GM12878 (cell line): ENCODE results near the gene SLC23A2. TPM values are rescaled to one million over a fixed set of nuclear protein-coding genes. Genes with fewer than 3 reads are reported as not detected.

Experiments
- ATAC-seq: fragments of 200-7000 bp; cut with Tn5 transposase; 3 replicates; pipeline ENCODE4 v1.9.1; 2020; ENCODE audit warnings: mild to moderate bottlenecking, moderate library complexity
- BruUV-seq: library from RNA; stranded (reverse); fragments of 400-500 nt; replicated peaks from 2 replicates; lab custom pipeline; 2021; lab: Mats Ljungman, UMichigan
- CTCF ChIA-PET: fragments of 300-600 bp; sonication (Branson Sonifier 250); formaldehyde crosslinking; extraction: SDS; loops from one replicate; lab custom pipeline; 2021; ENCODE audit warnings: inconsistent platforms; lab: Yijun Ruan, JAX
- POLR2A ChIA-PET: fragments of 350-600 bp; formaldehyde crosslinking; extraction: SDS; loops from one replicate; lab custom pipeline; 2021; ENCODE audit warnings: inconsistent platforms; lab: Charles Lee
- RAD21 ChIA-PET: fragments of 300-600 bp; sonication (Branson Sonifier 250); formaldehyde crosslinking; loops from one replicate; lab custom pipeline; 2023; ENCODE audit warnings: antibody characterized with exemption; ENCODE audit not compliant: unreplicated experiment; lab: Charles Lee
- SMC1A ChIA-PET: fragments of 300-600 bp; sonication (Branson Sonifier 250); formaldehyde crosslinking; loops from one replicate; lab custom pipeline; 2023; ENCODE audit not compliant: unreplicated experiment, uncharacterized antibody; lab: Charles Lee
- DNase-seq: peaks from one replicate; pipeline ENCODE4 v3.0.0-alpha.2; 2011; ENCODE audit warnings: low read depth, low spot score
- FAIRE-seq: peaks from 3 replicates; lab custom pipeline; 2011; peaks lifted over from hg19 to GRCh38; lab: Jason Lieb, UNC
- H2AFZ ChIP-seq: 2 replicates; pipeline ENCODE4 v1.6.0; 2011; ENCODE audit warnings: low read depth, low read length, control low read depth; ENCODE audit not compliant: control insufficient read depth
- H3K27ac ChIP-seq: 2 replicates; pipeline ENCODE4 v1.5.1; 2011; ENCODE audit warnings: control low read depth; ENCODE audit not compliant: control insufficient read depth, insufficient read depth
- H3K27me3 ChIP-seq, 2 experiments: replicated peaks in 1 of 2; 2 replicates each; pipeline versions ENCODE4 v1.6.0 to v1.6.1; 2011; ENCODE audit warnings: low read length in 1 of 2; ENCODE audit not compliant: control insufficient read depth in 2 of 2, insufficient read depth in 2 of 2
- H3K36me3 ChIP-seq, 2 experiments: 2 replicates each; pipeline ENCODE4 v1.5.1; 2011; ENCODE audit warnings: low read length in 1 of 2; ENCODE audit not compliant: control insufficient read depth in 2 of 2, insufficient read depth in 2 of 2
- H3K4me1 ChIP-seq: 2 replicates; pipeline ENCODE4 v1.6.1; 2011; ENCODE audit warnings: mild to moderate bottlenecking, low read length, moderate library complexity, mixed read lengths; ENCODE audit not compliant: control insufficient read depth, insufficient read depth
- H3K4me2 ChIP-seq: 2 replicates; pipeline ENCODE4 v1.6.0; 2011; ENCODE audit warnings: control low read depth; ENCODE audit not compliant: control insufficient read depth, insufficient read depth
- H3K4me3 ChIP-seq: fragments of 200-600 bp; sonication (generic); 2 replicates; pipeline ENCODE4 v1.5.1; 2016
- H3K79me2 ChIP-seq: 2 replicates; pipeline ENCODE4 v1.6.0; 2011; ENCODE audit warnings: low read length; ENCODE audit not compliant: control insufficient read depth, insufficient read depth
- H3K9ac ChIP-seq: 2 replicates; pipeline ENCODE4 v1.8.0; 2011; ENCODE audit warnings: low read length, control low read depth, mixed read lengths; ENCODE audit not compliant: control insufficient read depth, insufficient read depth
- H3K9me3 ChIP-seq: replicated peaks from 3 replicates; pipeline ENCODE4 v1.5.1; 2011; ENCODE audit warnings: mild to moderate bottlenecking, low read length; ENCODE audit not compliant: control insufficient read depth, insufficient read depth
- H4K20me1 ChIP-seq: 2 replicates; pipeline ENCODE4 v1.6.0; 2011; ENCODE audit not compliant: control insufficient read depth, insufficient read depth
- BACH1 ChIP-seq: fragments of 450-650 bp; IDR thresholded peaks from 2 replicates; pipeline ENCODE4 v1.6.1; 2017; ENCODE audit warnings: mild to moderate bottlenecking, borderline replicate concordance
- NFYB ChIP-seq: IDR thresholded peaks from 2 replicates; pipeline ENCODE4 v1.6.1; 2011; ENCODE audit warnings: low read depth, mild to moderate bottlenecking, low read length, improper control_type of control experiment, moderate library complexity; ENCODE audit not compliant: insufficient read depth
- POU2F2 ChIP-seq: IDR thresholded peaks from 3 replicates; pipeline ENCODE4 v1.6.1; 2011; ENCODE audit warnings: low read depth, mild to moderate bottlenecking, low read length, borderline replicate concordance
- RELA ChIP-seq: fragments of 450-650 bp; IDR thresholded peaks from 2 replicates; pipeline ENCODE4 v1.8.0; 2014; ENCODE audit warnings: borderline replicate concordance; ENCODE audit not compliant: partially characterized antibody
- SMAD5 ChIP-seq: IDR thresholded peaks from 2 replicates; pipeline ENCODE4 v1.6.1; 2016; ENCODE audit warnings: antibody characterized with exemption, low read depth
- SMC3 ChIP-seq: IDR thresholded peaks from 2 replicates; pipeline ENCODE4 v1.6.1; 2011; ENCODE audit warnings: low read length, improper control_type of control experiment, borderline replicate concordance
- YY1 ChIP-seq: IDR thresholded peaks from 2 replicates; pipeline ENCODE4 v1.6.1; 2011; ENCODE audit warnings: low read depth, mild to moderate bottlenecking, low read length
- WGBS: methylation state at CpG from one replicate; pipeline ENCODE4 v1.1.6; 2016; ENCODE audit warnings: low lambda C conversion rate; ENCODE audit not compliant: insufficient replicate concordance, insufficient coverage; ENCODE audit errors: missing lambda C conversion rate; 5-methylcytosine and 5-hydroxymethylcytosine counted together
- in situ Hi-C: fragments of 300-500 bp; cut with MboI; formaldehyde crosslinking; loops from 9 replicates; pipeline ENCODE4 v1.14.3; 2018; ENCODE audit warnings: mixed read lengths
- intact Hi-C: fragments of 100-400 bp; cut with micrococcal nuclease; formaldehyde crosslinking; loops from one replicate; pipeline ENCODE4 v1.14.2; 2022; ENCODE audit not compliant: unreplicated experiment
- polyA plus RNA-seq, 11 experiments: library from polyadenylated mRNA; depleted of rRNA in 4 of 11; unstranded in 6 of 11; stranded (reverse) in 5 of 11; fragments of >200 nt; fragmentation: Nextera tagmentation in 4 of 11; fragmentation: Illumina TruSeq in 1 of 11; extraction: Ambion mirVana in 4 of 11; extraction: Trizol in 1 of 11; gene quantifications; 1 replicate in 1 of 11; 2 replicates in 10 of 11; pipeline versions ENCODE4 v1.2.1 to v1.2.3, GENCODE V29; 2011 to 2016; ENCODE audit warnings: inconsistent platforms in 2 of 11, missing spikeins in 2 of 11, low read depth in 1 of 11
- small RNA-seq: library from RNA; depleted of rRNA; stranded (forward); fragments of <200 nt; gene quantifications from one replicate; pipeline ENCODE3, GENCODE V24; 2014
- total RNA-seq, 4 experiments: library from RNA; depleted of rRNA in 3 of 4; stranded (reverse); fragments of >200 nt in 3 of 4; fragmentation: Illumina TruSeq in 1 of 4; extraction: Trizol in 1 of 4; gene quantifications; 2 replicates each; pipeline versions ENCODE4 v1.2.1 to v1.2.3, GENCODE V29; 2013 to 2021
- TF ChIP-seq, protein P1 (sequence below): IDR thresholded peaks from 2 replicates; pipeline ENCODE4 v1.6.1; 2012; ENCODE audit warnings: low read depth, low read length, improper control_type of control experiment

The SLC23A2 gene
- total and polyA plus RNA-seq, 10 of the 15 experiments (the other 5 are each of a cell fraction or from before 2014, with no cell fraction given) = 4.4 to 56.1 (median 35.5) TPM

DNA sequence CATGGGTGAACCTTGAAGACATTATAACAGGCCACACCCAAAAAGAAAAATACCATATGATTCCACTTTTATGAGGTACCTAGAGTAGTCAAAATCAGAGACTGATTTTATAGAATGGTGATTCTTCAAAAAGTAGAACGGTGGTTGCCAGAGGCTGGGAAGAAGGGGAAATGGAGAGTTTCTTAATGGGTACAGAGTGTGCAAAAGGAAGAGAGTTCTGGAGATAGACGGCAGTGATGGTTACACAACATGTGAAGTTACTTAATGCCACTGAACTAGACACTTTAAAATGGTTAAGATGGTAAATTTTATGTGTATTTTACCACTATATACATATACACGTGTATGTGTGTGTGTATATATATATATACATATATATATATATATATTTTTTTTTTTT, 198.8 kb downstream of the SLC23A2 start:
- CTCF ChIA-PET = interaction anchor here (1.1 kb wide), 1 partner anchor 153 kb away, joined by 3 read pairs; no protein-coding TSS in a partner anchor
- Histone ChIP-seq H4K20me1 (no peaks in the 10 kb centered on the region), H3K4me3 (no peak overlapping the region), H3K4me2 (no peak overlapping the region), H3K79me2 (no peaks in the 10 kb centered on the region), H2AFZ (no peak overlapping the region)
- FAIRE-seq (no peak), ATAC-seq (no peak)
- SMC1A ChIA-PET = interaction anchor here (1.1 to 2.4 kb wide), 2 partner anchors 12 to 29 kb away, joined by 3 to 5 read pairs; no protein-coding TSS in a partner anchor
- intact Hi-C loops = no loop called here
- POLR2A ChIA-PET = interaction anchor here (0.6 kb wide), 1 partner anchor 281 kb away, joined by 3 read pairs; no protein-coding TSS in a partner anchor
- no TSS peak for BruUV-seq
- TF ChIP-seq BACH1 = no peak
- no peak for TF ChIP-seq YY1
- TF ChIP-seq SMAD5 = no peak
- no peak for TF ChIP-seq RELA
- no peak for TF ChIP-seq NFYB
- no peak for TF ChIP-seq SMC3
- TF ChIP-seq POU2F2 = no peak
- TF ChIP-seq, protein P1, sequence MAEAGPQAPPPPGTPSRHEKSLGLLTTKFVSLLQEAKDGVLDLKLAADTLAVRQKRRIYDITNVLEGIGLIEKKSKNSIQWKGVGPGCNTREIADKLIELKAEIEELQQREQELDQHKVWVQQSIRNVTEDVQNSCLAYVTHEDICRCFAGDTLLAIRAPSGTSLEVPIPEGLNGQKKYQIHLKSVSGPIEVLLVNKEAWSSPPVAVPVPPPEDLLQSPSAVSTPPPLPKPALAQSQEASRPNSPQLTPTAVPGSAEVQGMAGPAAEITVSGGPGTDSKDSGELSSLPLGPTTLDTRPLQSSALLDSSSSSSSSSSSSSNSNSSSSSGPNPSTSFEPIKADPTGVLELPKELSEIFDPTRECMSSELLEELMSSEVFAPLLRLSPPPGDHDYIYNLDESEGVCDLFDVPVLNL = no peak
- TF ChIP-seq, all 136 proteins: peak for 0
- RAD21 ChIA-PET = interaction anchor here (0.9 kb wide), 1 partner anchor 12 kb away, joined by 3 read pairs; no protein-coding TSS in a partner anchor
- peaks cover 9 to 10% of the 10 kb centered on the region in 2 experiments; a peak in 3 of 4 replicates for H3K36me3 ChIP-seq
- H3K27me3 ChIP-seq = no peaks in the 10 kb centered on the region
- WGBS = 84% methylated on average over 3 of the region's 3 CpGs
- H3K9ac ChIP-seq = no peak overlapping the region
- no peak overlapping the region for H3K27ac ChIP-seq
- in situ Hi-C loops = no loop called here
- no peaks in the 10 kb centered on the region for H3K4me1 ChIP-seq
- no peak for DNase-seq
- H3K9me3 ChIP-seq = no peaks in the 10 kb centered on the region; the same call in 2 of the 3 replicates

Small RNA genes lying within 50 kb of the gene (small RNA-seq; reads per million reads assigned to genes)
- gene AL121890.1 (not detected), gene RF00322 (not detected)

Other genes starting within 250 kb of the SLC23A2 start
- 57.4 and 61.7 TPM in 2 replicates for gene RASSF2, start 177.9 kb downstream of the SLC23A2 start, total RNA-seq (2014; rRNA removed)
- gene RASSF2, start 177.9 kb downstream of the SLC23A2 start, total RNA-seq (2014; rRNA removed; fragmentation: Illumina TruSeq; extraction: Trizol) = 56.1 and 58.2 TPM in 2 replicates
- 48.4 and 48.7 TPM in 2 replicates for gene RASSF2, start 177.9 kb downstream of the SLC23A2 start, total RNA-seq (2021)
- 67.0 and 72.7 TPM in 2 replicates for gene RASSF2, start 177.9 kb downstream of the SLC23A2 start, polyA plus RNA-seq (2011; rRNA removed)
- gene RASSF2, start 177.9 kb downstream of the SLC23A2 start, polyA plus RNA-seq (2014; fragmentation: Illumina TruSeq; extraction: Trizol) = 55.9 and 60.8 TPM in 2 replicates
- 10 to 100 TPM; 13.6 to 14.2 TPM for gene RASSF2, start 177.9 kb downstream of the SLC23A2 start, polyA plus RNA-seq (2014; fragmentation: Nextera tagmentation; extraction: Ambion mirVana)
- gene RASSF2, start 177.9 kb downstream of the SLC23A2 start, polyA plus RNA-seq (2014; rRNA removed) = 45.8 and 47.5 TPM in 2 replicates
- gene RASSF2, start 177.9 kb downstream of the SLC23A2 start, polyA plus RNA-seq (2016; fragmentation: Nextera tagmentation; extraction: Ambion mirVana) = 10 to 100 TPM; 25.6 to 29.7 TPM
- 139 and 176 TPM in 2 replicates for gene TMEM230, start 111.6 kb upstream of the SLC23A2 start, total RNA-seq (2014; rRNA removed)
- 102 and 105 TPM in 2 replicates for gene TMEM230, start 111.6 kb upstream of the SLC23A2 start, total RNA-seq (2014; rRNA removed; fragmentation: Illumina TruSeq; extraction: Trizol)
- gene TMEM230, start 111.6 kb upstream of the SLC23A2 start, total RNA-seq (2021) = 81.7 and 82.4 TPM in 2 replicates
- gene TMEM230, start 111.6 kb upstream of the SLC23A2 start, polyA plus RNA-seq (2011; rRNA removed) = 131 and 151 TPM in 2 replicates
- gene TMEM230, start 111.6 kb upstream of the SLC23A2 start, polyA plus RNA-seq (2014; fragmentation: Illumina TruSeq; extraction: Trizol) = 129 and 150 TPM in 2 replicates
- gene TMEM230, start 111.6 kb upstream of the SLC23A2 start, polyA plus RNA-seq (2014; fragmentation: Nextera tagmentation; extraction: Ambion mirVana) = 10 to 100 TPM; 53.0 to 69.1 TPM
- gene TMEM230, start 111.6 kb upstream of the SLC23A2 start, polyA plus RNA-seq (2014; rRNA removed) = 141 and 157 TPM in 2 replicates
- 100 to 1,000 TPM; 183 to 185 TPM for gene TMEM230, start 111.6 kb upstream of the SLC23A2 start, polyA plus RNA-seq (2016; fragmentation: Nextera tagmentation; extraction: Ambion mirVana)
- 493 and 526 TPM in 2 replicates for gene PCNA, start 118.4 kb upstream of the SLC23A2 start, total RNA-seq (2014; rRNA removed)
- 470 and 509 TPM in 2 replicates for gene PCNA, start 118.4 kb upstream of the SLC23A2 start, total RNA-seq (2014; rRNA removed; fragmentation: Illumina TruSeq; extraction: Trizol)
- 389 and 402 TPM in 2 replicates for gene PCNA, start 118.4 kb upstream of the SLC23A2 start, total RNA-seq (2021)
- gene PCNA, start 118.4 kb upstream of the SLC23A2 start, polyA plus RNA-seq (2011; rRNA removed) = 565 and 738 TPM in 2 replicates
- 459 and 487 TPM in 2 replicates for gene PCNA, start 118.4 kb upstream of the SLC23A2 start, polyA plus RNA-seq (2014; fragmentation: Illumina TruSeq; extraction: Trizol)
- 100 to 1,000 TPM; 651 to 694 TPM for gene PCNA, start 118.4 kb upstream of the SLC23A2 start, polyA plus RNA-seq (2014; fragmentation: Nextera tagmentation; extraction: Ambion mirVana)
- gene PCNA, start 118.4 kb upstream of the SLC23A2 start, polyA plus RNA-seq (2014; rRNA removed) = 464 and 516 TPM in 2 replicates
- 100 to 1,000 TPM; 568 to 618 TPM for gene PCNA, start 118.4 kb upstream of the SLC23A2 start, polyA plus RNA-seq (2016; fragmentation: Nextera tagmentation; extraction: Ambion mirVana)
- 16.5 and 19.6 TPM in 2 replicates for gene CDS2, start 125.5 kb upstream of the SLC23A2 start, total RNA-seq (2014; rRNA removed)
- 19.3 and 19.8 TPM in 2 replicates for gene CDS2, start 125.5 kb upstream of the SLC23A2 start, total RNA-seq (2014; rRNA removed; fragmentation: Illumina TruSeq; extraction: Trizol)
- 41.1 and 41.4 TPM in 2 replicates for gene CDS2, start 125.5 kb upstream of the SLC23A2 start, total RNA-seq (2021)
- 89.4 and 94.7 TPM in 2 replicates for gene CDS2, start 125.5 kb upstream of the SLC23A2 start, polyA plus RNA-seq (2011; rRNA removed)
- gene CDS2, start 125.5 kb upstream of the SLC23A2 start, polyA plus RNA-seq (2014; fragmentation: Illumina TruSeq; extraction: Trizol) = 26.4 and 29.3 TPM in 2 replicates
- gene CDS2, start 125.5 kb upstream of the SLC23A2 start, polyA plus RNA-seq (2014; fragmentation: Nextera tagmentation; extraction: Ambion mirVana) = 10 to 100 TPM; 11.5 to 15.4 TPM
- gene CDS2, start 125.5 kb upstream of the SLC23A2 start, polyA plus RNA-seq (2014; rRNA removed) = 13.5 and 17.8 TPM in 2 replicates
- gene CDS2, start 125.5 kb upstream of the SLC23A2 start, polyA plus RNA-seq (2016; fragmentation: Nextera tagmentation; extraction: Ambion mirVana) = 10 to 100 TPM; 59.5 to 59.8 TPM